Loucy (cell line): Measurements from ENCODE around the gene ROGDI.

Experiments used
- EZH2phosphoT487 ChIP-seq: fragments of 200-600 bp; IDR thresholded peaks from 2 replicates; pipeline ENCODE4 v1.6.1; 2018; ENCODE audit warnings: antibody characterized with exemption, mild to moderate bottlenecking, moderate library complexity, borderline replicate concordance
- TF ChIP-seq, protein P1 (sequence below): fragments of 200-600 bp; sonication (generic); conservative IDR thresholded peaks from 2 replicates; pipeline ENCODE4 v1.5.1; 2014; ENCODE audit warnings: mild to moderate bottlenecking, antibody characterized with exemption, low read length

DNA sequence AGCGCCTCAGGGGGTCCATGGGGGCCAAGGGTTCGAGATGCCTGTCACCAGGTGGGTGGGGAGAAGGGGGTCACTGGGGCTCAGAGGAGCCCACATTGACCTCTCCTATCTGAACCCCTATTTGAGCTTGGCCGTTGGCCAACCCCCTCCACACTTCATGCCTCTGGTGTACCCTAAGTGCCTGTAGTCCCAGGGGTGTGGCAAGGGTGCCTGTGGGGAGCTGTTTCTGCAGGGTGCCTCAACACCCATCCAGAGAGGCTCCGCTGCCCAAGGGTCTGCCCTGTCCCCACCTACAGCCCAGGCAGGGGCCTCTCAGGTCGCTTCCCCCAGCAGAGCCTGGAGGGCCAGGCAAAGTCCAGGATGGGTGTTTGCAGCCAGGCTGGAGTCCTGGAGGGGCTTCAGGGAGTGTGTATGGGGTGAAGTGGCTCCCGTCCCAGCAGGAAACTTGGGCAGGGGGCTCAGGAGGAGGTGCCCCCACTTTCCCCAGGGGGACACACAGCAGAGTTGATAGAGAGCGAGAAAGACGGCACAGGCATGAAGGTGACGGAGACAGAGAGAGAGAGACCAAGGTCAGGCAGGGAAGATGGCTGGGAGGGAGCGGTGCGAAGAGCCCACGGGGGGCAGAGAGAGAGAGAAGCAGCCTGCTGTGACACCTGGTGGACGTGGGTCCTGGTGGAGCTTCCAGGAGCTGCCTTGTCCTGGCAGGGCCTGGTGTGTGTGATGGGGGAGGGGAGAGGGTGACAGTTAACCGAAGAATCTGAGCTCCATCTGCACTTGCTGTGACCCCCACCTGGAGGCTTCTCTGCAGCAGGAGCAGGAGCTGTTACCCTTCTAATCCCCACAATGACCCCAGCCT, 14.6 kb downstream of the ROGDI start, which contains the start of gene SEPTIN12:
- TF ChIP-seq, protein P1, sequence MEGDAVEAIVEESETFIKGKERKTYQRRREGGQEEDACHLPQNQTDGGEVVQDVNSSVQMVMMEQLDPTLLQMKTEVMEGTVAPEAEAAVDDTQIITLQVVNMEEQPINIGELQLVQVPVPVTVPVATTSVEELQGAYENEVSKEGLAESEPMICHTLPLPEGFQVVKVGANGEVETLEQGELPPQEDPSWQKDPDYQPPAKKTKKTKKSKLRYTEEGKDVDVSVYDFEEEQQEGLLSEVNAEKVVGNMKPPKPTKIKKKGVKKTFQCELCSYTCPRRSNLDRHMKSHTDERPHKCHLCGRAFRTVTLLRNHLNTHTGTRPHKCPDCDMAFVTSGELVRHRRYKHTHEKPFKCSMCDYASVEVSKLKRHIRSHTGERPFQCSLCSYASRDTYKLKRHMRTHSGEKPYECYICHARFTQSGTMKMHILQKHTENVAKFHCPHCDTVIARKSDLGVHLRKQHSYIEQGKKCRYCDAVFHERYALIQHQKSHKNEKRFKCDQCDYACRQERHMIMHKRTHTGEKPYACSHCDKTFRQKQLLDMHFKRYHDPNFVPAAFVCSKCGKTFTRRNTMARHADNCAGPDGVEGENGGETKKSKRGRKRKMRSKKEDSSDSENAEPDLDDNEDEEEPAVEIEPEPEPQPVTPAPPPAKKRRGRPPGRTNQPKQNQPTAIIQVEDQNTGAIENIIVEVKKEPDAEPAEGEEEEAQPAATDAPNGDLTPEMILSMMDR, result no peak
- no peak for TF ChIP-seq EZH2phosphoT487
